Activated gamma-delta T cell (primary cell): ENCODE results near the gene GMFB.

Experiments
- DNase-seq: peaks from one replicate; lab custom pipeline; 2025; lab: John Stamatoyannopoulos, UW

Gene GMFB

GRCh38 chr14:54425537-54426274 is 63.1 kb downstream of the GMFB start:
- DNase-seq, result no peak

GRCh38 chr14:54425068-54425467 is 63.7 kb downstream of the GMFB start:
- no peak for DNase-seq
